Ishikawa (cell line): ENCODE measurements around the gene TBL1X.

Experiments
- CEBPB ChIP-seq: IDR thresholded peaks from 2 replicates; pipeline ENCODE4 v1.6.1; 2012
- CREB1 ChIP-seq: IDR thresholded peaks from 2 replicates; pipeline ENCODE4 v1.6.1; 2012; ENCODE audit warnings: low read depth
- EGR1 ChIP-seq: IDR thresholded peaks from 2 replicates; pipeline ENCODE4 v1.6.1; 2012
- EP300 ChIP-seq: IDR thresholded peaks from 2 replicates; pipeline ENCODE4 v1.6.1; 2012; ENCODE audit warnings: borderline replicate concordance
- FOXM1 ChIP-seq: IDR thresholded peaks from 2 replicates; pipeline ENCODE4 v1.6.1; 2012; ENCODE audit warnings: low read depth, borderline replicate concordance
- MAX ChIP-seq: IDR thresholded peaks from 2 replicates; pipeline ENCODE4 v1.6.1; 2012
- NFIC ChIP-seq: IDR thresholded peaks from 2 replicates; pipeline ENCODE4 v1.6.1; 2012
- RAD21 ChIP-seq: IDR thresholded peaks from 2 replicates; pipeline ENCODE4 v1.6.1; 2012; ENCODE audit warnings: low read depth
- REST ChIP-seq: IDR thresholded peaks from 2 replicates; pipeline ENCODE4 v1.6.1; 2012; ENCODE audit warnings: low read depth, mild to moderate bottlenecking
- TAF1 ChIP-seq: IDR thresholded peaks from 2 replicates; pipeline ENCODE4 v1.6.1; 2012; ENCODE audit warnings: low read depth, mild to moderate bottlenecking
- TCF12 ChIP-seq: IDR thresholded peaks from 2 replicates; pipeline ENCODE4 v1.6.1; 2012; ENCODE audit warnings: low read depth
- TEAD4 ChIP-seq: IDR thresholded peaks from 2 replicates; pipeline ENCODE4 v1.6.1; 2012
- USF1 ChIP-seq: IDR thresholded peaks from 2 replicates; pipeline ENCODE4 v1.6.1; 2012
- YY1 ChIP-seq: IDR thresholded peaks from 2 replicates; pipeline ENCODE4 v1.6.1; 2012; ENCODE audit warnings: low read depth
- ZBTB7A ChIP-seq: IDR thresholded peaks from 2 replicates; pipeline ENCODE4 v1.6.1; 2012; ENCODE audit warnings: low read depth

The TBL1X gene

GRCh38 chrX:9775930-9776329, 311.1 kb downstream of the TBL1X start:
- TF ChIP-seq CEBPB = no peak
- no peak for TF ChIP-seq FOXM1
- no peak for TF ChIP-seq RAD21
- TF ChIP-seq MAX = no peak
- TF ChIP-seq EP300 = no peak
- TF ChIP-seq NFIC = no peak
- TF ChIP-seq TCF12 = no peak
- TF ChIP-seq ZBTB7A = no peak
- TF ChIP-seq USF1 = no peak
- no peak for TF ChIP-seq EGR1

- TF ChIP-seq TAF1 = no peak
- no peak for TF ChIP-seq TEAD4
- TF ChIP-seq TCF12 = no peak
- TF ChIP-seq CREB1 = no peak
- no peak for TF ChIP-seq FOXM1
- no peak for TF ChIP-seq EGR1
- no peak for TF ChIP-seq RAD21
- no peak for TF ChIP-seq MAX
- no peak for TF ChIP-seq ZBTB7A
- TF ChIP-seq YY1 = no peak
- no peak for TF ChIP-seq NFIC
- no peak for TF ChIP-seq CEBPB
- TF ChIP-seq USF1 = no peak
- no peak for TF ChIP-seq REST
- no peak for TF ChIP-seq EP300
Measured at GRCh38 chrX:9781941-9782340, 317.1 kb downstream of the TBL1X start.

- TF ChIP-seq FOXM1 (no peak), EP300 (no peak), NFIC (no peak), CEBPB (no peak), EGR1 (no peak), REST (no peak), ZBTB7A (no peak), TEAD4 (no peak), TAF1 (no peak), CREB1 (no peak), TCF12 (no peak), YY1 (no peak), USF1 (no peak)
Measured at GRCh38 chrX:9784332-9784731, 319.5 kb downstream of the TBL1X start.

GRCh38 chrX:9785254-9785943, 320.5 kb downstream of the TBL1X start:
- TF ChIP-seq USF1 (no peak), FOXM1 (no peak), MAX (no peak), CEBPB (no peak), CREB1 (no peak)
